Stimulated activated CD8-positive, alpha-beta memory T cell treated with anti-CD3 and anti-CD28 coated beads, Interleukin-15, amount 100 ng/mL, for 48 hours (primary cell): ENCODE data around the gene DOLPP1.
"Not testable (repeated sequence)": the region's sequence is repeated elsewhere in the genome, so short reads cannot be mapped to it uniquely, and the experiment has no call there.

Experiments used
- DNase-seq, 2 donors: peaks; one replicate each; pipeline ENCODE4 v3.0.0-alpha.2; 2020; ENCODE audit warnings: low read depth in 2 of 2

DOLPP1 gene

GRCh38 chr9:129080601-129081387 lies at the start of gene DOLPP1:
TSS of gene DOLPP1 (plus strand) at chr9:129081111. CDS start at chr9:129081132, 21 bp downstream.
- DNase-seq: peak; percentile 99

- no peak for DNase-seq
Measured at GRCh38 chr9:129031514-129031913, 49.4 kb upstream of the DOLPP1 start.

GRCh38 chr9:129032541-129033159 lies 48.3 kb upstream of the DOLPP1 start:
- DNase-seq: no peak

DNA sequence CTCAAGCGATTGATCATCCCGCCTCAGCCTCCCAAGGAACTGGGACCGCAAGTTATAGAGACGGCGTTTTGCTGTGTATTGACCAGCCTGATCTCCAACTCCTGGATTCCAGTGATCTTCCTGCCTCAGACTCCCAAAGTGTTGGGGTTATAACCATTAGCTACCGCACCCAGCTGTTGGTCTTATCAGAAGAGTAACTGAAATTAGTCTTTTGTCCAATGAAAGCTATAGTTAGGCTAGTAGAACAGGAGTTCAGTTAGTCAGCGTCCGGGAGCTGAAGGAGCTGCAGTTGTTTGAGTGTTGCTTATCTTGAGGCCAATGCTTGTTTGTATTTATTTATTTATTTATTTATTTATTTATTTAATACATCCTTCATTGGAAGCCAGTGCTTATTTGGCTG lies 47.7 kb upstream of the DOLPP1 start:
- DNase-seq: no peak

- not testable (repeated sequence) for DNase-seq
Measured at GRCh38 chr9:129035838-129036237, 45.1 kb upstream of the DOLPP1 start.

- peak; percentile 93 to 94 for DNase-seq
Measured at GRCh38 chr9:129036241-129036922, 44.5 kb upstream of the DOLPP1 start, which contains the start of gene MIGA2. TSS of gene MIGA2 (plus strand) at chr9:129036626. CDS start at chr9:129040595, 3,969 bp downstream.

DNA sequence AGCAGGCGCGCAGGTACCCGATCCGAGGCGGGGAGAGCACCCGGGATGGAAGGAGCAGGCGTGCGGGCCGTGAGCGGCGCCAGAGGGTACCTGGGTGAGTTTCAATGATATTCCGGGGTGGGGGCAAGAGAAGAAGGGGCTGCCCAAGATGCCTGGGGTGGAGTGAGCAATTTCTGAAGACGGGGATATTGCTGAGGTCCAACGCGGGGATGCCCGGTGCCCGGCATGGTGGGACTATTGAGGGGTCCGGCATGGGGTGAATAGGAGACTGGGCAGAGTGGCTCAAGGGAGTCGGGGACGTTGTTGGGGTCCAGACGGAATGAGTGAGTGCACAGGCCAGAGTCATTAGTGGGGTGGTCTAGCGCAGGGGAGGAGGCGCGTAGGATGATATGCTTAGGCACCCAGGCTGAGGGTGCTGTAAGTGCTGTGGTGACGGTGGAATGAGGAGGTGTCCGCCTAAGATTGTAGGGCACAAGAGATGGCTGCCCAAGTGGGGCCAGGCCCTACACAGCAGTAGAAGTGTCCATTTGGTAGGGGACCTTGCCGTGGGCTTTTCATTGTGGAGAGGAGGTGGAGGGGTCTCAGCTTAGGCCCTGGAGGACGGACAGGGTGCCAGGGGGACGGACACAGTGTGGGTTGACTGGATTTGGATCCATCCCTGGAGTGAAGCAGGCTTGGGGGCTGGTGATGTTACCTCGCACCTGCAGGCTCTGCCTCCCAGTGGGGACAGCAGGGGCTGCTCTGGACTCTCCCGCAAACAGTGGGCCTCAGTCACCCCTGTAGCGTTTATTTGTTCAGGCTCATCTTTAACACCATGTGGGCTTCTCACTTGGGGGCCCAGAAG lies 43.8 kb upstream of the DOLPP1 start:
- DNase-seq: no peak

DNA sequence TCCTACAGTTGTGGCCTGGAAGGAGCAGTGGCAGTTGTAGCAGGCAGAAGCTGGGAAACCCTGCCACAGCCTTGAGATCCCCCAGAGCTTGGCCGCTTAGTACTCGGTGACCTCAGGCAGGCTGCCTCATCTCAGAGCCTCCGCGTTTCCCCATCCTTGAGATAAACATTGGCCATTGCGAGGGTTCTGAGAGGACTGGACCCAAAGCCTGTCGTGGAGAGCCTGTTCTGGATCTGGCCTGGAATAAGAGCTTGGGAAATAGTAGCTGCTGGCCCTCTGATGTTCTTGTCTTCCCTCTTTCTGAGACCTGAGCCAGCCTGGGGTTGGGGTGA lies 43.2 kb upstream of the DOLPP1 start:
- DNase-seq: no peak

GRCh38 chr9:129038109-129038852 lies 42.6 kb upstream of the DOLPP1 start:
- no peak for DNase-seq

GRCh38 chr9:129040113-129040643 lies 40.7 kb upstream of the DOLPP1 start:
- DNase-seq: no peak

- DNase-seq: no peak
Measured at GRCh38 chr9:129042016-129042415, 38.9 kb upstream of the DOLPP1 start.

GRCh38 chr9:129052592-129052991 lies 28.3 kb upstream of the DOLPP1 start:
- DNase-seq: no peak

DNA sequence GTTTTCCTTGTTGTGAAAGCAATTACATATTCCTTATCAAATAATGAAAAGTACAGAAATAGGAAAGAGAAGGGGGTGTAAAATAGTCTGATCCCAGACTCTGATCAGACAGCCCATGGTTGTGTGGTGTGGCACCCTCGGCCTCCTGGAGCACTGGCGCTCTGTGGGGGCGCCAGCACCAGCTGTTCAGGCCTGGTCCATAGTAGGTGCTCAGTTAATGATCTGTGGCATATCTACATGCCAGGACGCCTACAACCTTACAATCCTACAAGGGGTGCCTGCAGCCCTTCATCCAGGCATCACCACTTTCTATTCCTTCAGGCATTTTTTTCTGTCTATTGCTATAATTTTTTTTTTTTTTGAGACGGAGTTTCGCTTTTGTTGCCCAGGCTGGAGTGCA lies 27.9 kb upstream of the DOLPP1 start:
- DNase-seq: no peak

DNA sequence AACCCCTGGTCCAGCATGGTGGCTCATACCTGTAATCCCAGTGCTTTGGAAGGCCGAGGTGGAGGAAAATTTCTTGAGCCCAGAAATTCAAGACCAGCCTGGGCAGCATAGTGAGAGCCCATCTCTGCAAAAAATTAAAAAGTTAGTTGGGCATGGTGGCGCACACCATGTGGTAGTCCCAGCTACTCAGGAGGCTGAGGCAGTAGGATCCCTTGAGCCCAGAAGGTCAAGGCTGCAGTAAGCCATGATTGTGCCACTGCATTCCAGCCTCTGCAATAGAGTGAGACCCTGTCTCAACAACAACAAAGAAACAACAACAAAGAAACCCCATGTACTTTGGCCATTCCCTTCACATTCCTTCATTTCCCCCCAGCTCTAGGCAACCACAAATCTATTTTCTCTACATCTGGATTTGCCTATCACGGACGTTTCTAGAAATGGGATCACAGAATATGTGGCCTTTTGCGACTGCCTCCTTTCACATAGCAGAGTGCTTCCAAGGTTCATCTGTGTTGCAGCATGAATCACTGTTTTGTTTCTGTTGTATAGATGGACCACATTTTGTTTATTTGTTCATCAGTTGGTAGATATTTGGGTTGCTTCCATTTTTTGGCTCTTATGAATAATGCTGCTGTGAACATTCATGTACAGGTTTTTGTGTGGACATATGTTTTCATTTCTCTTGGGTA lies 26.6 kb upstream of the DOLPP1 start:
- no peak for DNase-seq

GRCh38 chr9:129058965-129059795 lies 21.7 kb upstream of the DOLPP1 start:
- DNase-seq: no peak

DNA sequence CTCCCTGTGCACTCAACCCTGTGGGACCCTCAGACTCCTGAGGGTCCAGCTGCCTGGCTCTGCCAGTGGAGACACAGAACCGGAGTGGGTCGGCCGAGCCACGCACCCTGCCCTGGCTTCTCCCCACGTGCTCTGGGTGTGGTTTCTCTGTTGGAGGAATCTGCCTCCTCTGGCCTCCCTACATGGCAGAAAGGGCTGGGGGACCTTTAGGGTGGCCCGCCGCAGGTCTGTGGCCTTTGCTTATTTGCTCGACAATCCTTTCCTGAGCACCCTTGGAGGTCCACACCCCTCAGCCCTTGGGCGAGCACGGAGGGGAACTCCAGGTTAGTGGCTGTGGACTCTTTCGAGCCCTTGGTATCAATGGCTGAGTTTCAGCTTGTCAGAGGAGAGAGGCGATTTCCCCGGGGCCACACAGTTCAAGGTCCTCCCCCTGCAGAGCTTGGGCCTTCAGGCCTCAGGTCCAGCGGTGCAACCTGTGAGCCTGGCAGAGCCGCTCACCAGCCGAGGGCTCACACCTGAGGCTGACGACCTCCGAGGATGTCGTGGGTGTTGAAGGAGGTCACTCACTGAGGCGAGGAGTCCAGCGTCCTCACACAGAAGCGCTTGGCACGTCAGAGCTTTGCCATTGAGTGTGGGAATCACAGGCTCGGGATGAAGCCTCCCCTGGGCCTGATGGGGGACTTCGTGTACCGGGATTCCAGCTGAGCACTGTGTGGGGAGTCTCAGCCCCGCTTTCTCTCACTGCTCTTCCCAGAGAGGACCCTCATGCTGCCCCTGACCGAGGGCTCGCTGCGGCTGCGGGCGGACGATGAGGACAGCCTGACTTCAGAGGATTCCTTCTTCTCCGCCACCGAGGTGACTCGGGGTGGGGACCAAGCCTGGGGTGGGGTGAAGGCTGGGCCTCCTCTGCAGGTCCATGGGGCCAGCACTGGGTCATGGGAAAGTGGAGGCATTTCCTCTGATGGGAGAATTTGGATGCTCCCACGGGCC lies 20.8 kb upstream of the DOLPP1 start:
- DNase-seq: no peak

DNA sequence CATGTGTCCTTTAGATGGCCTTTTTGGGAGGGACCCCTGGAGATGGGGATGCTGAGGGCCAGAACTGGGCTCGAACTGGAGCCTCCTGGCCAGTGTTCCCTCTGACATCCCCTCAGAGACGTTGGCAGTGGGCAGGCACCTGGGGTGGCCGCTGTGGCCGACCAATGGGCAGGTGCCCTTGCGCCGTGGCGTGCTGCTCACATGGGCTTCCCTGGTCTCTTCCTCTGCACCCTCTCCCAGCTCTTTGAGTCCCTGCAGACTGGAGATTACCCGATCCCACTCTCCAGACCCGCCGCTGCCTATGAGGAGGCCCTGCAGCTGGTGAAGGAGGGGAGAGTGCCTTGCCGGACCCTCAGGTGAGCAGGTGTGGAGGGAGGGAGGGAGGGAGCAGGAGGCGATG lies 19.9 kb upstream of the DOLPP1 start:
- DNase-seq: no peak

- no peak for DNase-seq
Measured at GRCh38 chr9:129063061-129063460, 17.9 kb upstream of the DOLPP1 start.
